HEK293T (cell line): Measurements from ENCODE around the gene PP2D1.
"Not testable (repeated sequence)": the region's sequence is repeated elsewhere in the genome, so short reads cannot be mapped to it uniquely, and the experiment has no call there.

ENCODE experiments used
- CTCF ChIA-PET: fragments of 350-600 bp; formaldehyde crosslinking; extraction: SDS; loops from one replicate; lab custom pipeline; 2021; ENCODE audit warnings: antibody characterized with exemption, inconsistent platforms; lab: Yijun Ruan, JAX
- POLR2A ChIA-PET: fragments of 350-600 bp; formaldehyde crosslinking; extraction: SDS; loops from one replicate; lab custom pipeline; 2020; ENCODE audit warnings: antibody characterized with exemption, inconsistent platforms; lab: Yijun Ruan, JAX
- DNase-seq: peaks from one replicate; pipeline ENCODE4 v3.0.0; 2012; ENCODE audit warnings: mixed read lengths; ENCODE audit errors: extremely low spot score
- ARNT ChIP-seq: fragments of 450-650 bp; IDR thresholded peaks from 2 replicates; pipeline ENCODE4 v1.6.1; 2017; ENCODE audit warnings: mild to moderate bottlenecking
- BHLHE40 ChIP-seq: fragments of 450-650 bp; IDR thresholded peaks from 2 replicates; pipeline ENCODE4 v1.6.1; 2016; ENCODE audit warnings: mild to moderate bottlenecking, moderate library complexity, borderline replicate concordance
- CTBP1 ChIP-seq: fragments of 450-650 bp; IDR thresholded peaks from 2 replicates; pipeline ENCODE4 v1.6.1; 2016; ENCODE audit warnings: borderline replicate concordance
- ELF4 ChIP-seq: fragments of 450-650 bp; IDR thresholded peaks from 2 replicates; pipeline ENCODE4 v1.6.1; 2017; ENCODE audit warnings: antibody characterized with exemption
- FOXA1 ChIP-seq: fragments of 450-650 bp; IDR thresholded peaks from 2 replicates; pipeline ENCODE4 v1.6.1; 2016; ENCODE audit warnings: mild to moderate bottlenecking
- FOXK2 ChIP-seq: fragments of 450-650 bp; IDR thresholded peaks from 2 replicates; pipeline ENCODE4 v1.6.1; 2016; ENCODE audit warnings: mild to moderate bottlenecking
- FOXM1 ChIP-seq: fragments of 450-650 bp; IDR thresholded peaks from 2 replicates; pipeline ENCODE4 v1.6.1; 2017; ENCODE audit warnings: mild to moderate bottlenecking, borderline replicate concordance
- HDGF ChIP-seq: fragments of 450-650 bp; IDR thresholded peaks from 2 replicates; pipeline ENCODE4 v1.6.1; 2017; ENCODE audit warnings: antibody characterized with exemption, borderline replicate concordance
- L3MBTL2 ChIP-seq: fragments of 450-650 bp; conservative IDR thresholded peaks from 2 replicates; pipeline ENCODE4 v1.6.1; 2016; ENCODE audit warnings: mild to moderate bottlenecking
- LEF1 ChIP-seq: fragments of 450-650 bp; IDR thresholded peaks from 2 replicates; pipeline ENCODE4 v1.6.1; 2017; ENCODE audit warnings: mild to moderate bottlenecking, borderline replicate concordance
- NFRKB ChIP-seq: fragments of 450-650 bp; IDR thresholded peaks from 2 replicates; pipeline ENCODE4 v1.6.1; 2016; ENCODE audit warnings: mild to moderate bottlenecking, moderate library complexity
- SP1 ChIP-seq: fragments of 450-650 bp; IDR thresholded peaks from 2 replicates; pipeline ENCODE4 v1.6.1; 2017
- SUZ12 ChIP-seq: fragments of 450-650 bp; IDR thresholded peaks from 2 replicates; pipeline ENCODE4 v1.6.1; 2016; ENCODE audit warnings: mild to moderate bottlenecking
- TARDBP ChIP-seq: fragments of 450-650 bp; IDR thresholded peaks from 2 replicates; pipeline ENCODE4 v1.6.1; 2016
- ZNF384 ChIP-seq: fragments of 450-650 bp; IDR thresholded peaks from 2 replicates; pipeline ENCODE4 v1.6.1; 2016
- TF ChIP-seq, protein P1 (sequence below): fragments of 450-650 bp; IDR thresholded peaks from 2 replicates; pipeline ENCODE4 v1.6.1; 2016

Gene PP2D1

DNA sequence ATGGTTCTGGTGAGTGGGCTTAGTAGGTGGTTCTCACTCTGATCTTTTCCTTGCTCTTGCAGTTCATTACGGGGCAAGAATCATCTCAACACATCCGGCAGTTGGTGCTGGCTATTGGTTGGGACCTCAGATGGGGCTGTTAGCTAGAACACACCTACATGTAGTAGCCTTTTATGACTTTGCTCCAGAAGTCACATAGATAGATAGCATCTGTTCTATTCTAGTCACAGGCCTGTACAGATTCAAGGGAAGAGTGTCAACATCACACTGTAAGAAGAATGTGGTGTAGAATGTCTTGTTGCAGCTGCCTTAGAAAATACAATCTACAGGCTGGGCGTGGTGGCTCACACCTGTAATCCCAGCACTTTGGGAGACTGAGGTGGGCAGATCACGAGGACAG lies 50.1 kb downstream of the PP2D1 start:
- no peak for DNase-seq
- ChIA-PET POLR2A (no interaction called here), CTCF (no interaction called here)

DNA sequence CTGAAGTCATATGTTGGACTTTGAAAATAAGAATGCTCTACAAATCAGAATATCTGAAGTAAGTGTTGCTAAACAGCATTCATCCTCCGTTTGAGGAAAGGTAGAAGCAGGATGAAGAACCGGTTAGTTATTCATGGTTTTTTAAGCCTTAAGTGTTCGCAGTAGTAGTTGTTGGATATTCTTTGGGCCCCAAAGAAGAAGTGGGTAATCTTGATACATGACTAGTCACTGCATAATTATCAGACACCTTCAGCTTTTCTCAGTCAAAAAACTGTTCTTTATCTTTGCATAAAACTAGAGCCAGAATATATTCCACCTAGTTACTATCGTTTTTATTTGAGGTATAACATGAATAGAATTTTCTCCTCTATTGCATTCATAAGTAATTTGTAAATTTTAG lies 51.4 kb downstream of the PP2D1 start:
- TF ChIP-seq BHLHE40 = no peak
- no peak for TF ChIP-seq CTBP1
- TF ChIP-seq SUZ12 = no peak
- TF ChIP-seq HDGF = no peak
- TF ChIP-seq FOXK2 = no peak
- TF ChIP-seq ARNT = no peak
- TF ChIP-seq FOXM1 = no peak
- TF ChIP-seq TARDBP = no peak
- no peak for TF ChIP-seq ELF4
- TF ChIP-seq, protein P1, sequence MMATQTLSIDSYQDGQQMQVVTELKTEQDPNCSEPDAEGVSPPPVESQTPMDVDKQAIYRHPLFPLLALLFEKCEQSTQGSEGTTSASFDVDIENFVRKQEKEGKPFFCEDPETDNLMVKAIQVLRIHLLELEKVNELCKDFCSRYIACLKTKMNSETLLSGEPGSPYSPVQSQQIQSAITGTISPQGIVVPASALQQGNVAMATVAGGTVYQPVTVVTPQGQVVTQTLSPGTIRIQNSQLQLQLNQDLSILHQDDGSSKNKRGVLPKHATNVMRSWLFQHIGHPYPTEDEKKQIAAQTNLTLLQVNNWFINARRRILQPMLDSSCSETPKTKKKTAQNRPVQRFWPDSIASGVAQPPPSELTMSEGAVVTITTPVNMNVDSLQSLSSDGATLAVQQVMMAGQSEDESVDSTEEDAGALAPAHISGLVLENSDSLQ = no peak
- TF ChIP-seq NFRKB = no peak
- no peak for TF ChIP-seq LEF1
- no peak for TF ChIP-seq FOXA1
- TF ChIP-seq SP1 = no peak
- no peak for TF ChIP-seq ZNF384
- TF ChIP-seq L3MBTL2 = no peak
- CTCF ChIA-PET = no interaction called here
- POLR2A ChIA-PET = no interaction called here
- DNase-seq = no peak

More for the DNA sequence above, 50.1 kb downstream of the PP2D1 start:
- no peak for TF ChIP-seq CTBP1
- TF ChIP-seq TARDBP = no peak
- no peak for TF ChIP-seq L3MBTL2
- no peak for TF ChIP-seq FOXM1
- no peak for TF ChIP-seq SUZ12
- TF ChIP-seq ARNT = no peak
- no peak for TF ChIP-seq SP1
- no peak for TF ChIP-seq NFRKB
- TF ChIP-seq, protein P1 = no peak
- no peak for TF ChIP-seq FOXA1
- no peak for TF ChIP-seq ELF4
- no peak for TF ChIP-seq HDGF
- TF ChIP-seq LEF1 = no peak
- TF ChIP-seq FOXK2 = no peak

- ChIA-PET POLR2A (no interaction called here), CTCF (no interaction called here)
- no peak for DNase-seq
- TF ChIP-seq FOXA1 (no peak), SP1 (no peak), ELF4 (no peak), L3MBTL2 (no peak), TARDBP (no peak), FOXK2 (no peak), LEF1 (no peak), FOXM1 (no peak), SUZ12 (no peak), NFRKB (no peak), CTBP1 (no peak), BHLHE40 (no peak), ARNT (no peak), ZNF384 (no peak), HDGF (no peak)
- TF ChIP-seq, protein P1 = no peak
Measured at GRCh38 chr3:19959505-19959904, 52.6 kb downstream of the PP2D1 start.

GRCh38 chr3:19957354-19957753 lies 54.7 kb downstream of the PP2D1 start:
- DNase-seq, POLR2A ChIA-PET: not testable (repeated sequence)
- CTCF ChIA-PET = interaction anchor here (0.7 kb wide), 1 partner anchor 1895 kb away, joined by 6 read pairs; no protein-coding TSS in a partner anchor
- 0 out of 2 replicates have a peak, but pooled peaks have one; percentile 40 for TF ChIP-seq ZNF384

GRCh38 chr3:19954676-19955075 lies 57.4 kb downstream of the PP2D1 start:
- no peak for DNase-seq
- CTCF ChIA-PET = no interaction called here
- POLR2A ChIA-PET = no interaction called here
- TF ChIP-seq HDGF = no peak
- no peak for TF ChIP-seq FOXK2
- TF ChIP-seq FOXM1 = no peak
- TF ChIP-seq SP1 = no peak
- TF ChIP-seq TARDBP = no peak
- no peak for TF ChIP-seq ELF4
- TF ChIP-seq SUZ12 = no peak

DNA sequence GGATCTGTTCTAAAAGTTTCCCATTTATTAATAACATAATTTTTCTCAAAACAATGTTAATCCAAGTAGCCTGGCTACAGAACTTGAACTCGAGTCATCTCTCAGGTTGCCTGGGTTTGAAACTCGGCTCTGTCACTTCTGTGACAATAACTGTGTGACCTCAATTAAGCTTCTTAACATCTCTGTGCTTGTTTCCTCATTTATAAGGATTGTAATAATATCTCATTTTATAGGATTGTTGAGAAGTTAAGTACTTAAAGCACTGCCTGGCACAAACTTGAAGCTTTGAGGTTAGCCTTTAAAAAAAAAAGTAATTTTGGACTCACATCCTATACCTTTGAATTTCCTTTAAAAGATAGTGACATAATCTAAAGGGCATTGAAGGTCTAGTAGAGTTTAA lies 61.7 kb downstream of the PP2D1 start:
- POLR2A ChIA-PET = no interaction called here
- TF ChIP-seq ZNF384 = no peak
- no peak for TF ChIP-seq HDGF
- no peak for TF ChIP-seq BHLHE40
- TF ChIP-seq FOXK2 = no peak
- TF ChIP-seq SUZ12 = no peak
- no peak for TF ChIP-seq L3MBTL2
- no peak for TF ChIP-seq TARDBP
- TF ChIP-seq FOXA1 = no peak
- no peak for TF ChIP-seq FOXM1
- TF ChIP-seq CTBP1 = no peak
- no peak for TF ChIP-seq NFRKB
- no peak for TF ChIP-seq LEF1
- no peak for DNase-seq
- CTCF ChIA-PET = no interaction called here

DNA sequence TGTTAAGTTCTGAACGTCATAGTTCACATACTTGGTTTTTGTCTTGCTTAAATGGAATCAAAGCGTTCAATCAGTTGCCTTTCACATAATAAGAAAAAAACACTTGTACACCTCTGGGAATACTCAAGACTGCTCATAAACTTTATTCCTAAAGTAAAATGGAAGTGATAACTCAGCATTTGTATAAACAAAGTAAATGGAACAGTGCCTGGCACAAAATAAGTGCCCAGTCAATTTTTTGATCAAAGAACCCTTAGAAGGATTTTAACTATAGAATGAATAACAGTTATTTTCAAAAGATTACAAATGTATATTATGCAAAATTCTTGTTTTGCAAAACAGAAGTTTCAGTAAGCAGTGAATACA lies 63.9 kb downstream of the PP2D1 start:
- TF ChIP-seq SUZ12 = no peak
- TF ChIP-seq, protein P1 = peak; percentile 68
- ChIA-PET POLR2A (no interaction called here), CTCF (no interaction called here)
- DNase-seq = no peak
